ENCODE data around the gene DDX20.
A peak's percentile ranks its signal among the peaks of the same experiment; 100 is the strongest.

The DDX20 gene, protein sequence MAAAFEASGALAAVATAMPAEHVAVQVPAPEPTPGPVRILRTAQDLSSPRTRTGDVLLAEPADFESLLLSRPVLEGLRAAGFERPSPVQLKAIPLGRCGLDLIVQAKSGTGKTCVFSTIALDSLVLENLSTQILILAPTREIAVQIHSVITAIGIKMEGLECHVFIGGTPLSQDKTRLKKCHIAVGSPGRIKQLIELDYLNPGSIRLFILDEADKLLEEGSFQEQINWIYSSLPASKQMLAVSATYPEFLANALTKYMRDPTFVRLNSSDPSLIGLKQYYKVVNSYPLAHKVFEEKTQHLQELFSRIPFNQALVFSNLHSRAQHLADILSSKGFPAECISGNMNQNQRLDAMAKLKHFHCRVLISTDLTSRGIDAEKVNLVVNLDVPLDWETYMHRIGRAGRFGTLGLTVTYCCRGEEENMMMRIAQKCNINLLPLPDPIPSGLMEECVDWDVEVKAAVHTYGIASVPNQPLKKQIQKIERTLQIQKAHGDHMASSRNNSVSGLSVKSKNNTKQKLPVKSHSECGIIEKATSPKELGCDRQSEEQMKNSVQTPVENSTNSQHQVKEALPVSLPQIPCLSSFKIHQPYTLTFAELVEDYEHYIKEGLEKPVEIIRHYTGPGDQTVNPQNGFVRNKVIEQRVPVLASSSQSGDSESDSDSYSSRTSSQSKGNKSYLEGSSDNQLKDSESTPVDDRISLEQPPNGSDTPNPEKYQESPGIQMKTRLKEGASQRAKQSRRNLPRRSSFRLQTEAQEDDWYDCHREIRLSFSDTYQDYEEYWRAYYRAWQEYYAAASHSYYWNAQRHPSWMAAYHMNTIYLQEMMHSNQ

GRCh38 chr1:111755331-111756123, at the start of gene DDX20:
Gene DDX20, plus strand, starts transcription at chr1:111755901. Its CDS starts 24 bp downstream, at chr1:111755925.
- peak; percentile 89 for DNase-seq (ENCODE audit: low read depth)

GRCh38 chr1:111706921-111707320, 48.8 kb upstream of the DDX20 start:
- DNase-seq (ENCODE audit: low read depth), result no peak

DNA sequence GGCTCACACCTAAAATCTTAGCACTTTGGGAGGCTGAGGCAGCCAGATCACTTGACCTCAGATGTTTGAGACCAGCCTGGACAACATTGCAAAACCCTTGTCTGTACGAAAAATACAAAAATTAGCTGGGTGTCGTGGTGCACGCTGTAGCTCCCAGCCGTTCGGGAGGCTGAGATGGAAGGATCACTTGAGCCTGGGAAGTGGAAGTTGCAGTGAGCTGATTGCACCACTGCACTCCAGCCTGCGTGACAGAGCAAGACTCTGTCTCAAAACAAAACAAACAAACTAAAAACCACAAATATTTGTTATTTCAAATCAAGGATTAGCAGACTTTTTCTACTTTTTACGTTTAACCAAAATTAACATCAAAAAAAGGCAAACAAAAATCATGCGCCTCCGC, 47.8 kb upstream of the DDX20 start:
- no peak for DNase-seq (ENCODE audit: low read depth)

DNA sequence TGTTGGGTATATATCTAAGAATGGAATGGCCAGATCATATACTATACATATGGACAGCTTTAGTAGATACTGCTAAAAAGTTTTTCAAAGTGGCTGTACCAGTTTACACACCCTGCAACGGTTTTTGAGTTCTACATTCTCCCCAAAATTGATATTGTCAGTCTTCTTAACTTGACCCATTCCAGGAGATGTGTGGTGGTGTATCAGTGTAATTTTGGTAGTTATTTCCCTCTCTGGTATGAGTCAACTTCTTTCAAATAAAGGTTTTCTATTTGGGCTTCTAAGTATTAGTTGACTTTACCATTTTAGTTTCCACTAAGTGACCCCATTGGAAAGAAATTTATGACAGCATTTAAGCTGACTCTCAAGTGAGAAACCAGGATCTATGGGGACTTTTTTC, 45.7 kb upstream of the DDX20 start:
- DNase-seq (ENCODE audit: low read depth), result no peak

GRCh38 chr1:111716333-111716732, 39.4 kb upstream of the DDX20 start:
- no peak for DNase-seq (ENCODE audit: low read depth)

DNA sequence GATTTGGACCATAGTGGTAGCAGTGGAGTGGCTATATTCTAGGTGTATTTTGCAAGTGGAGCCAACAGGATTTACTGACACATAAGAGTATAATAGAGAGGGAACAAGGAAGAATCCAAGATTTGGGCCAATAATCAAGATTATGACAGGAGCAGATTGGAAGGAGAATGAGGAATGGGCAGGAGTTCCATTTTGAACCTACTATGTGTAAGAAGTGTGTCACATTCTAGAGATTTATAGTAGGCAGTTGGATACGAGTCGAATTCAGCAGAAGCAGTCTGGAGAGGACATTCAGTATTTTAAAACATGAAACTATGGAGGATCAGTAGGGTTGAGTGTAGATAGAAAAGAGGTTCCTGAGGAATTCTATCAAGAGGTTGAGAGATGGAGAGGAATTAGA, 38.3 kb upstream of the DDX20 start:
- DNase-seq (ENCODE audit: low read depth), result no peak

DNA sequence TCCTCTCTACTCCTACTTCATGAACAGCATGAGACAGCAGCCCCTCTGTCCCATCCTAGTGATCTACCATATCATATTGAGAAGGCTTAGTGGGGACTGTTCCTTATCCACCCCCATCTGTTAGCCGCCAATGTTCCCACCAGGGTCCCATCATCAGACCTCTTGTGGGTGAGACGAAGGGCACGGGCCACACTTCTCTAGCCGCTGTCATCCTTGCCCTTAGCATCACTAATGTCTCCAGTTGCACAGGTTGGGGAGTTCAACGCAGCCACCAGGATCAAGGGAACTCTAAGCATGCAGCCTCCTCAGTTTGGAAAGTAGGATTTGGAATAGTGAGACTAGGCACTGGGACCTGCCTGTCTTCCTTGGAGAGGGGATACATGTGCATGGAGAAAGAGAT, 36.6 kb upstream of the DDX20 start:
- DNase-seq (ENCODE audit: low read depth), result no peak

DNA sequence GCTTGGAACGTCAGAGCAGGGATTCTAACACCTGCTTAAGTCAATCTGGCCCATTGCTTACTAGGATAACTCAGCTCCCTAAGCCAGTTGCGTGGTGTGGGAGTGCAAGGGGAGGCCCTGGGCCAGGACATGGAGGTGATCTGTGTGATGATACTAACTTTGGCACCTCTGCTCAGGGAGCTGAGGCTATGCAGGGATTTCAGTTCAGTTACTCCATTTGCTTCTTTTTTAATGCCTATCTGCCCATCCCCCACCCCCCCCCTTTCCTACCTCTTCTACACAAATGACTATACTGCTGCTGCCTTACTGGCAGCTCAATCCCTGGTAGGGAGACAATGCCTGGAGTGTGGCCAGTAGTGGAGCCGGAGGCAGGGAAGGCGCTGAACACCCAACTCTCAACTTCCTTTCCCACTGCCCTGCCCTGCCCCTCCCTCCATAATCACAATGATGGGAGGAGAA, 36.0 kb upstream of the DDX20 start:
- no peak for DNase-seq (ENCODE audit: low read depth)

- no peak for DNase-seq (ENCODE audit: low read depth)
These were observed 35.3 kb upstream of the DDX20 start for GRCh38 chr1:111720274-111720976.

- no peak for DNase-seq (ENCODE audit: low read depth)
These were observed 34.5 kb upstream of the DDX20 start for GRCh38 chr1:111720977-111721786.

DNA sequence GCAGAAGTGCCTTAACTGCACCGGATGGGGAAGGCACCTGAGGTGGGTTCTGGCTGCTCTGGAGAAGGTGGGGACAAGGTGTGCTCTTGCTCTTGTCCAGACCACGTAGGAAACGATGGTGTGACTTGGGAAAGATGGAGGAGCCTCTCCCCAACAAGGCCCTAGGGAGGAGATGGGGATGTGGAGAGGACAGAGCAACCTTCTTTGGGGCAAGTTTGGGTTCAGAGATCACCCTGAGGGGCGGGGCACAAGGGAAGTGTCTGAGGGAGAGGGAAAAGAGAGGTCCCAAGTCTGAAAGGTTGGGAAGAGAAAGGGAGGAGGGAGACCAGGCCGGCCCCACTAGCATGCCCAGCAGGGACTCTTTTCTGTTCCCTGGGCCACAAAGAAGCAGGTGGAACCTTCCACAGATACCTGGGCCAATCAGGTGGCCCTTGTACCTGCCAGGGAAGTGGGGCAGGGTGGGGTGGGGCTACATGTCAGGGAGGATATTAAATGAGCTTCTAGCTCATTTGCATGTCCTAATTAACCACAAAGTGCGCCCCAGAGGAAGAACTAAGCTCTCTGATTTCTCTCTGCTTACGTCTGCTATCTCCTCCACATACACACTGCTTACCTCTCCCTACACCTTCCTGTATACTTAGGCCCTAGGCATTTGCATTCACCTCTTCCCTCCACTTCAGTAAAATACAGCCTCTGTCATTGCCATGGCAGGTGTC, 32.5 kb upstream of the DDX20 start:
- DNase-seq (ENCODE audit: low read depth), result no peak

DNA sequence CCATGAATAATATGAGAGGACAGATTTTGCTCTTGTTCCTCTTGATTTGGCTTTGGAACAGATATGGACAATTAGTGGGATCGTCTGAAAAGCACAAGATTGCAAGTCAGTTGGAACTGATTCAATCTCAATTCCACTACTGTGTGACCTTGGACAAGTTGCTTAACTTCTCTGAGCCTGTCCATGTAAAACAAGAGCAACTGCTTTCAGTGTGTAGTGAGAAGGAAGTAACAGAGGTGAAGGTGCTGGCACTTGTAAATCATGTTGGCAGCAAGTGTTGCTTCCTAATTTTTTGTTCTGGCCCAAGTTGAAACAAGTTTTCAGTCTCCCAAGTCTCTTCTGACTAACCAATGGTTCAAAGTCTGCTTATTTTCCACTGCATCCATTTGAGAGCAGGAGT, 31.8 kb upstream of the DDX20 start:
- DNase-seq (ENCODE audit: low read depth), result no peak

GRCh38 chr1:111725192-111725591, 30.5 kb upstream of the DDX20 start:
- DNase-seq (ENCODE audit: low read depth), result no peak

DNA sequence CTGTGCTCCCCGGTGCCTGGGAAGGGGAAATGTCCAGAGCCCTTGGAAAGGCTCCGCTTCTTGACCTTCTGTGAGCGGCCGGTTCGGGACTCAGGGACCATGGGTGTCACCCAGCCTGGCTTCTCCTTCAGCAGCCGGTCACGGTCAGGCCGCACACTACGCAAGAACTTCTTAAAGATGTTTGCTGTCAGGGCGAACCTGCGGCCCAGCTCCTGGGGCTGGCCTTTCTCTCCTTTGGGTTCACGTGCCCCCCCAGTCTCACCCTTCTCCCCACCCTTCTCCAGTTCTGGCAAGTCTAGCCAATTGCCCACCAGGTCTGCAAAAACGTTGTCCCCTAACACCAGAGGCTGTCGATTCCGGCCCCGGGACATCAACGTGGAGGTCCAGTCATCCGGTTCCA, 28.6 kb upstream of the DDX20 start:
- DNase-seq (ENCODE audit: low read depth), result no peak

DNA sequence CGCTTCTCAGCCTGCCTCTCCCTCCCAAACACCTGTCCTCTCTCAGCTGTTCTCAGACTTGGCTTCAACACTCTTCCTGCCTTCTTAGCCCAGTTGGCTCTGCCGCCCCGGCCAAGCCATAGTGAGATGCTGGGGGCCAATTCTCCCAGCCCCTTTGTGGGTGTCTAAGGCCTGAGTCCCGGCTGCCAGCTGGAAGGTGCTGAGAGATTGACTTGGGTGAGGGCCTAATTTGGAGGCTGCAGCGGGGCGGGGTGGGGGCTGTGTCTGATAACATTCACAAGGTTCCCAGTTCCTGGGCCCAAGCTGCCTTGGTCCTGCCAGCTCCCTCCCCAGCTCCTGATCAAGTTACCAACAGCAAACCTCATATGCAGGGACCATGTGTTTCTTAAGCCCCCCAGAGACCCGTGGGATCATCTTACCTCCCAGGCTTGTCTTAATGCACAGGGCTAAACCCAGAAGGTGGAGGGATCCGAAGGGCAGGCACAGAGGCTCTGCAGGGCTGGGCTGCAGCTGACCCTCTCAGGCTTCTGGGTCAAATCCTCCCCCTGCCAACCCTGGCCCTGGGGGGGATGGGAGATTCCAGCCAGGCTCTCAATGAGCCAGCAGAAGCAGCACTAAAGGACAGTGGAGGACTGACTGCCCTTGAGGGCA, 26.3 kb upstream of the DDX20 start:
- DNase-seq (ENCODE audit: low read depth), result no peak

GRCh38 chr1:111729946-111730681, 25.6 kb upstream of the DDX20 start:
- DNase-seq (ENCODE audit: low read depth), result no peak

DNA sequence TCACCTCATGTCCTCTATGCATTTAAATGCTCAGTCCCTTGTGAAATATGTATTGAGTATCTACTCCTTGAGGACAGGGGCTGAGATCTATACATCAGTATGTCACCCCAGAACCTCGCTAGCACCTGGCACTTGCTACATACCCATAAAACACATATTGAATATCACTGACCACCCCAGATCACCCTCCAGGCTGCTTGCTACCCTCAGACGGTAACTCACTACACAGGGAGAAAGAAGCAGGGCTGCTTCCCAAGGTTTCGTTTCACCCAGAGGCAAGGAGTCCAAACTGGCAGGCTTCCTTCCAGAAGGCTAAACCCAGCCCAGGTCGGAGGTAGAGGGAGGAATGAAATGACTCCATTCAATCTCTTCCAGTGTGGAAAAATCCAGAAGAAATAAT, 25.0 kb upstream of the DDX20 start:
- no peak for DNase-seq (ENCODE audit: low read depth)

- no peak for DNase-seq (ENCODE audit: low read depth)
These were observed 23.7 kb upstream of the DDX20 start for GRCh38 chr1:111731956-111732355.

GRCh38 chr1:111732718-111733117, 23.0 kb upstream of the DDX20 start:
- DNase-seq (ENCODE audit: low read depth), result no peak

All from CMK (cell line).